Measurements from ENCODE around the gene CCZ1B. TPM values are rescaled to one million over a fixed set of nuclear protein-coding genes. Genes with fewer than 3 reads are reported as not detected.
"Not testable (repeated sequence)": the region's sequence is repeated elsewhere in the genome, so short reads cannot be mapped to it uniquely, and the experiment has no call there.

Gene CCZ1B
- total RNA-seq, 1 donor from 2014 or later, result 83.0 TPM

- H3K9ac ChIP-seq (ENCODE audit: low read depth in 1 of 3, low read length in 3 of 3); H3K4me1 ChIP-seq (ENCODE audit: control insufficient read depth in 3 of 3, insufficient read depth in 3 of 3, low read length in 3 of 3); H3K4me3 ChIP-seq (ENCODE audit: low read length in 3 of 3); H3K27ac ChIP-seq (ENCODE audit: low read depth, low read length); H3K27me3 ChIP-seq (ENCODE audit: control insufficient read depth in 3 of 3, insufficient read depth in 3 of 3, low read length in 3 of 3); H3K36me3 ChIP-seq (ENCODE audit: control insufficient read depth in 3 of 3, insufficient read depth in 3 of 3, low read length in 3 of 3); H3K9me3 ChIP-seq (ENCODE audit: control insufficient read depth in 3 of 3, low read length in 3 of 3): not testable (repeated sequence)
These were observed 75.9 kb downstream of the CCZ1B start for GRCh38 chr7:6750173-6750572.

- not testable (repeated sequence) for H3K36me3 ChIP-seq (ENCODE audit: control insufficient read depth in 3 of 3, insufficient read depth in 3 of 3, low read length in 3 of 3); H3K27me3 ChIP-seq (ENCODE audit: control insufficient read depth in 3 of 3, insufficient read depth in 3 of 3, low read length in 3 of 3); H3K27ac ChIP-seq (ENCODE audit: low read depth, low read length); H3K4me3 ChIP-seq (ENCODE audit: low read length in 3 of 3); H3K4me1 ChIP-seq (ENCODE audit: control insufficient read depth in 3 of 3, insufficient read depth in 3 of 3, low read length in 3 of 3); H3K9me3 ChIP-seq (ENCODE audit: control insufficient read depth in 3 of 3, low read length in 3 of 3); H3K9ac ChIP-seq (ENCODE audit: low read depth in 1 of 3, low read length in 3 of 3)
These were observed 76.7 kb downstream of the CCZ1B start for GRCh38 chr7:6749335-6749734.

Other genes starting within 250 kb of the CCZ1B start
- gene ZDHHC4, start 248.8 kb downstream of the CCZ1B start, total RNA-seq, result 68.9 TPM
- gene INTS15, start 236.3 kb downstream of the CCZ1B start, total RNA-seq, result 10.4 TPM
- 12.0 TPM for gene ZNF853, start 210.7 kb downstream of the CCZ1B start, total RNA-seq
- 9.9 TPM for gene ZNF316, start 189.0 kb downstream of the CCZ1B start, total RNA-seq
- 17.7 TPM for gene ZNF12, start 119.3 kb downstream of the CCZ1B start, total RNA-seq
- 1.0 TPM for gene RSPH10B2, start 72.2 kb downstream of the CCZ1B start, total RNA-seq